NT2/D1 (cell line): ENCODE results near the gene EIF4E.

Experiments
- SUZ12 ChIP-seq: IDR thresholded peaks from 2 replicates; pipeline ENCODE4 v1.6.1; 2011; ENCODE audit not compliant: insufficient read length, insufficient read depth; ENCODE audit errors: extremely low read depth
- YY1 ChIP-seq: IDR thresholded peaks from 2 replicates; pipeline ENCODE4 v1.6.1; 2011; ENCODE audit not compliant: insufficient read length, insufficient read depth
- ZNF274 ChIP-seq: IDR thresholded peaks from 2 replicates; pipeline ENCODE4 v1.6.1; 2011; ENCODE audit warnings: mild to moderate bottlenecking, low read depth, low read length

DNA sequence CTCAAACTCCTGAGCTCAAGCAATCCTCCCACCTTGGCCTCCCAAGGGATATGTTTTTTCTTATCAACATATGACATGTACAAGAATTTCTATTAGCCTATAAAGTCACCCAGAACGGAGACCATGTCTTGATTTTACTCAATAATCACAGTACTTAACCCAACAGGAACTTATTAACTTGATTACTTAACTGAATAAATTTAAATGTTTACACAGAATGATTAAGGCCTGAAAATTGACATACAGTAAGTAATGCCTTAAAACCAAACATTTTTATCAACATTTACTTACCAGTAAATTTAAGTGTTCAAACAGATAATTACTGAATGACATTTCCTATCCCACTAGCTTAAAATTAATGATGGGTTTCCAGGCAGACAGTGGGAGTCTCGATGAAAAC is 25.4 kb downstream of the EIF4E start:
- TF ChIP-seq SUZ12 (no peak), ZNF274 (no peak), YY1 (no peak)
